ENCODE data around the gene LYRM4. TPM values are rescaled to one million over a fixed set of nuclear protein-coding genes. Genes with fewer than 3 reads are reported as not detected.

Gene LYRM4
- total RNA-seq, 1 donor from 2014 or later, result 27.8 TPM

GRCh38 chr6:5081955-5082354 is 178.8 kb downstream of the LYRM4 start:
- Histone ChIP-seq H3K27me3 (ENCODE audit: control insufficient read depth, insufficient read depth, low read length) (peaks cover 9% of the 10 kb centered on the region), H3K36me3 (ENCODE audit: control insufficient read depth, insufficient read depth, low read length) (no peaks in the 10 kb centered on the region), H3K4me3 (ENCODE audit: low read depth, low read length) (no peak overlapping the region)
- no peak for TF ChIP-seq CTCF (IDR thresholded peaks at IDR 0.05; ENCODE audit: insufficient read depth, low read length, poor library complexity, severe bottlenecking)
- no peak for DNase-seq (ENCODE audit: low read depth)

- TF ChIP-seq CTCF (IDR thresholded peaks at IDR 0.05; ENCODE audit: insufficient read depth, low read length, poor library complexity, severe bottlenecking), result no peak
- DNase-seq (ENCODE audit: low read depth), result no peak
Measured at GRCh38 chr6:5081182-5081581, 179.6 kb downstream of the LYRM4 start.

GRCh38 chr6:5080574-5080973 is 180.2 kb downstream of the LYRM4 start:
- no peaks in the 10 kb centered on the region for H3K36me3 ChIP-seq (ENCODE audit: control insufficient read depth, insufficient read depth, low read length)
- TF ChIP-seq CTCF (IDR thresholded peaks at IDR 0.05; ENCODE audit: insufficient read depth, low read length, poor library complexity, severe bottlenecking), result no peak
- peaks cover 1% of the 10 kb centered on the region for H3K27me3 ChIP-seq (ENCODE audit: control insufficient read depth, insufficient read depth, low read length)
- no peak overlapping the region for H3K4me3 ChIP-seq (ENCODE audit: low read depth, low read length)
- no peak for DNase-seq (ENCODE audit: low read depth)

More at GRCh38 chr6:5081182-5081581, 179.6 kb downstream of the LYRM4 start:
- no peaks in the 10 kb centered on the region for H3K36me3 ChIP-seq (ENCODE audit: control insufficient read depth, insufficient read depth, low read length)
- H3K27me3 ChIP-seq (ENCODE audit: control insufficient read depth, insufficient read depth, low read length), result peaks cover 4% of the 10 kb centered on the region
- no peak overlapping the region for H3K4me3 ChIP-seq (ENCODE audit: low read depth, low read length)

GRCh38 chr6:5079692-5080091 is 181.1 kb downstream of the LYRM4 start:
- no peak for DNase-seq (ENCODE audit: low read depth)
- H3K4me3 ChIP-seq (ENCODE audit: low read depth, low read length), result no peak overlapping the region
- no peak for TF ChIP-seq CTCF (IDR thresholded peaks at IDR 0.05; ENCODE audit: insufficient read depth, low read length, poor library complexity, severe bottlenecking)
- no peaks in the 10 kb centered on the region for H3K27me3 ChIP-seq (ENCODE audit: control insufficient read depth, insufficient read depth, low read length)
- H3K36me3 ChIP-seq (ENCODE audit: control insufficient read depth, insufficient read depth, low read length), result no peaks in the 10 kb centered on the region

- TF ChIP-seq CTCF (IDR thresholded peaks at IDR 0.05; ENCODE audit: insufficient read depth, low read length, poor library complexity, severe bottlenecking), result no peak
- Histone ChIP-seq H3K36me3 (ENCODE audit: control insufficient read depth, insufficient read depth, low read length) (no peaks in the 10 kb centered on the region), H3K4me3 (ENCODE audit: low read depth, low read length) (no peak overlapping the region), H3K27me3 (ENCODE audit: control insufficient read depth, insufficient read depth, low read length) (no peaks in the 10 kb centered on the region)
- no peak for DNase-seq (ENCODE audit: low read depth)
Measured at GRCh38 chr6:5078121-5078669, 182.6 kb downstream of the LYRM4 start.

GRCh38 chr6:5076931-5077330 is 183.8 kb downstream of the LYRM4 start:
- TF ChIP-seq CTCF (IDR thresholded peaks at IDR 0.05; ENCODE audit: insufficient read depth, low read length, poor library complexity, severe bottlenecking), result no peak
- no peak overlapping the region for H3K4me3 ChIP-seq (ENCODE audit: low read depth, low read length)
- H3K36me3 ChIP-seq (ENCODE audit: control insufficient read depth, insufficient read depth, low read length), result no peaks in the 10 kb centered on the region
- H3K27me3 ChIP-seq (ENCODE audit: control insufficient read depth, insufficient read depth, low read length), result no peaks in the 10 kb centered on the region
- DNase-seq (ENCODE audit: low read depth), result no peak

All from kidney epithelial cell (primary cell).